Esophagus muscularis mucosa (tissue), 4 donors: ENCODE data around the gene SEMA7A.

ENCODE experiments used
- CTCF ChIP-seq, 3 experiments: fragments of 200-600 bp in 2 of 3; fragments of 450-650 bp in 1 of 3; sonication (generic) in 2 of 3; IDR thresholded peaks; one replicate each; pipeline ENCODE4 v1.5.1; 2017 to 2019; ENCODE audit warnings: antibody characterized with exemption in 3 of 3, mild to moderate bottlenecking in 2 of 3, moderate library complexity in 1 of 3
- EP300 ChIP-seq: sonication (generic); formaldehyde crosslinking; IDR thresholded peaks from one replicate; pipeline ENCODE4 v1.6.1; 2017; ENCODE audit warnings: antibody characterized with exemption
- POLR2A ChIP-seq: fragments of 450-650 bp; IDR thresholded peaks from one replicate; pipeline ENCODE4 v1.6.1; 2017; ENCODE audit warnings: antibody characterized with exemption, moderate library complexity, mild to moderate bottlenecking, low read depth

- TF ChIP-seq CTCF (IDR thresholded peaks at IDR 0.05) = no peak
- TF ChIP-seq POLR2A = no peak
- no peak for TF ChIP-seq EP300
These were observed 37.1 kb downstream of the SEMA7A start for GRCh38 chr15:74396445-74397238.
